ENCODE measurements around the gene JPH4. TPM values are rescaled to one million over a fixed set of nuclear protein-coding genes. Genes with fewer than 3 reads are reported as not detected.

The JPH4 gene
- total RNA-seq, 1 donor from 2014 or later: 0.20 TPM

GRCh38 chr14:23544511-23545447 is 33.8 kb downstream of the JPH4 start:
- no peak for TF ChIP-seq CTCF (IDR thresholded peaks at IDR 0.05)
- peaks cover 11% of the 10 kb centered on the region for H3K4me1 Mint-ChIP-seq (ENCODE audit: low read depth)
- H3K9me3 Mint-ChIP-seq (ENCODE audit: low read depth): no peaks in the 10 kb centered on the region
- H3K4me3 Mint-ChIP-seq (ENCODE audit: unreplicated experiment): no peak overlapping the region
- H3K27ac Mint-ChIP-seq (ENCODE audit: unreplicated experiment): peak overlapping the region; percentile 1
- H3K27me3 Mint-ChIP-seq (ENCODE audit: low read depth): no peaks in the 10 kb centered on the region
- DNase-seq (ENCODE audit: low spot score): no peak
- H3K36me3 Mint-ChIP-seq (ENCODE audit: low read depth): peaks cover 5% of the 10 kb centered on the region

GRCh38 chr14:23543403-23543802 is 35.2 kb downstream of the JPH4 start:
- H3K4me3 Mint-ChIP-seq (ENCODE audit: unreplicated experiment): no peak overlapping the region
- H3K9me3 Mint-ChIP-seq (ENCODE audit: low read depth): no peaks in the 10 kb centered on the region
- H3K27ac Mint-ChIP-seq (ENCODE audit: unreplicated experiment): no peak overlapping the region

GRCh38 chr14:23542261-23542660 is 36.3 kb downstream of the JPH4 start:
- Mint-ChIP-seq H3K9me3 (ENCODE audit: low read depth) (no peaks in the 10 kb centered on the region), H3K4me1 (ENCODE audit: low read depth) (peaks cover 11% of the 10 kb centered on the region), H3K27me3 (ENCODE audit: low read depth) (no peaks in the 10 kb centered on the region), H3K36me3 (ENCODE audit: low read depth) (peaks cover 5% of the 10 kb centered on the region), H3K4me3 (ENCODE audit: unreplicated experiment) (no peak overlapping the region), H3K27ac (ENCODE audit: unreplicated experiment) (no peak overlapping the region)
- no peak for TF ChIP-seq CTCF (IDR thresholded peaks at IDR 0.05)
- peak; percentile 22 for DNase-seq (ENCODE audit: low spot score)

More at GRCh38 chr14:23543403-23543802, 35.2 kb downstream of the JPH4 start:
- Mint-ChIP-seq H3K36me3 (ENCODE audit: low read depth) (peaks cover 5% of the 10 kb centered on the region), H3K27me3 (ENCODE audit: low read depth) (no peaks in the 10 kb centered on the region), H3K4me1 (ENCODE audit: low read depth) (peaks cover 11% of the 10 kb centered on the region)
- DNase-seq (ENCODE audit: low spot score): peak; percentile 37
- no peak for TF ChIP-seq CTCF (IDR thresholded peaks at IDR 0.05)

GRCh38 chr14:23540141-23540469 is 38.5 kb downstream of the JPH4 start:
- Mint-ChIP-seq H3K36me3 (ENCODE audit: low read depth) (peaks cover 8% of the 10 kb centered on the region), H3K27ac (ENCODE audit: unreplicated experiment) (no peak overlapping the region), H3K9me3 (ENCODE audit: low read depth) (no peaks in the 10 kb centered on the region), H3K4me3 (ENCODE audit: unreplicated experiment) (no peak overlapping the region), H3K4me1 (ENCODE audit: low read depth) (peaks cover 5% of the 10 kb centered on the region), H3K27me3 (ENCODE audit: low read depth) (no peaks in the 10 kb centered on the region)
- TF ChIP-seq CTCF (IDR thresholded peaks at IDR 0.05): no peak
- DNase-seq (ENCODE audit: low spot score): no peak

GRCh38 chr14:23539248-23540140 is 39.1 kb downstream of the JPH4 start:
- Mint-ChIP-seq H3K27ac (ENCODE audit: unreplicated experiment) (peak overlapping the region; percentile 39), H3K4me3 (ENCODE audit: unreplicated experiment) (no peak overlapping the region), H3K27me3 (ENCODE audit: low read depth) (no peaks in the 10 kb centered on the region), H3K36me3 (ENCODE audit: low read depth) (peaks cover 10% of the 10 kb centered on the region), H3K9me3 (ENCODE audit: low read depth) (no peaks in the 10 kb centered on the region), H3K4me1 (ENCODE audit: low read depth) (no peaks in the 10 kb centered on the region)
- no peak for DNase-seq (ENCODE audit: low spot score)
- peak; percentile 84 for TF ChIP-seq CTCF (IDR thresholded peaks at IDR 0.05)
